Activated naive CD4-positive, alpha-beta T cell treated with anti-CD3 and anti-CD28 coated beads, Interleukin-2, amount 50 U/mL, for 16 hours (primary cell): ENCODE measurements around the gene CYP2U1.

ENCODE experiments used
- DNase-seq: peaks from one replicate; pipeline ENCODE4 v3.0.0-alpha.2; 2020

CYP2U1 gene

DNA sequence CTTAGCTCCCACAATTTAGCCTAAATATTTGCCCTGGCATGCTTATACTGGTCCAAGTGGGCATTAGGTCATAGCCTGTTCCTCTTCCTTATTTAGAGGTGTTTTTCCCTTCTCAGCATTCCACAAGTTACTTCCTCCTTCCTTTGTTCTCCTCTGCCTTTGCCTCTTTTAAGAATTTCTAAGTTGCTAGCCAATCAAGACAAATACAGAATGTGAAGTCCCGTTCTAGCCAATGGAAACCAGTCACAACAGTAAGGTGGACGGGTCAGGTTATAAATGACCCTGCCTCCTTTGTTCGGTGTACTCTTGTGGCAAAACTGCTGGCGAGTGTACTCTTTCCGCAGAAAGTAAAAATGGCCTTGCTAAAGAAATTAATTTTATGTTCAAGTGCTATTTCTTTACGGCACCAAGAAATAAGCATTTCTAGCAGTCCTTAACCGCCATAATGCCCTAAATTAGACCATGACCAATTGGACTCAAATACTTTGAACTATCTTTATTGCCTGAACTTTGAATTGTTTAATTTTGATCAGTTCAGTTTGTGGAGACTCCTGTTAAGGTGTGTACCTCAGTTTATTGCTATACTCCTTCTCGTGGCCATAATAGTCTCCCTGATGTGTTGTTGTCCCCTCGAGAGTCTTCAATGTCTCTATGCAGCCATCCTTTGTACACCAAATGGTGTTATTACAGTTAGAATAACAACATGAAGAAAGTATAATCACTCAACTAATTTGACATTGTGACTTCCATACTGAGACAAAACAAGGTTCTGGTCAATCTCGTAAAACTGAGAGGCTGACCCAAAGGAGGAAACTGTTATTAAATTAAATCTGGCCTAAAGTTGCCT, 56.8 kb downstream of the CYP2U1 start:
- no peak for DNase-seq

- no peak for DNase-seq
Observed at GRCh38 chr4:107988763-107989035, 57.4 kb downstream of the CYP2U1 start.

- DNase-seq: no peak
Observed at GRCh38 chr4:107989162-107989536, 57.8 kb downstream of the CYP2U1 start.

- DNase-seq: peak; percentile 96
Observed at GRCh38 chr4:107989537-107990386, 58.4 kb downstream of the CYP2U1 start, which contains the start of gene HADH. Gene HADH (plus strand): TSS chr4:107989889. CDS start chr4:107989933, 44 bp downstream.

DNA sequence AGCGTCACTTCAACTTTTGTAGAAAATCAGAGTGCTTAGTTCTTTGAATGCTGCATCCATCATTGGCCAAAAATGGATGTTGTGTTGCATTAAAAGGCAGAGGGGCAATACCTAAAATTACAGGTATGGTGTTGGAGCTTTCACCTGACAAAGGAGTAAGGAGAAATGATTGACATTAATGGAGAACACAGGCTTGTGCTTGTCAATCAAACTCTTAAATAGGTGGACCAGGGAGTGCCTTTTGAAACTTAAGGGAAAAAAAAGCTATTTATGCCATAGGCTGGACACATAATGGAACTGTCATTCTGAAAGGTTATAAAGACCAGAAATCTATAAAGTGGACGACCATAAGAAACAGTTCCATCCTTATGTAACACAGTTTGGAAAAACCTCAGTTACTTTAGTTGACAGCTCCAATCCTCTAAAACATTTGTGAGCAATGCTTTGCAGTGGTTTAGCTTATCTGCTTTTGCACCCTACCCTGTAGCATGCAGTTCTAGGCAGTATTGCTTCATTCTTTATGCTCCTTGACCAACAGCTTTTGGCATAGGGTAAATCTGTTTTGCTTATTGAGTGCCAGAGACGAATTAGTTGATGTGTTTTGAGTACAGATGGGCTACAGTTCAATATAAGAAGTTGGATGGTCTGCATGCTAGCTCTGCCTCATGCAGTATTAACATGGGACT, 60.7 kb downstream of the CYP2U1 start:
- DNase-seq: no peak

DNA sequence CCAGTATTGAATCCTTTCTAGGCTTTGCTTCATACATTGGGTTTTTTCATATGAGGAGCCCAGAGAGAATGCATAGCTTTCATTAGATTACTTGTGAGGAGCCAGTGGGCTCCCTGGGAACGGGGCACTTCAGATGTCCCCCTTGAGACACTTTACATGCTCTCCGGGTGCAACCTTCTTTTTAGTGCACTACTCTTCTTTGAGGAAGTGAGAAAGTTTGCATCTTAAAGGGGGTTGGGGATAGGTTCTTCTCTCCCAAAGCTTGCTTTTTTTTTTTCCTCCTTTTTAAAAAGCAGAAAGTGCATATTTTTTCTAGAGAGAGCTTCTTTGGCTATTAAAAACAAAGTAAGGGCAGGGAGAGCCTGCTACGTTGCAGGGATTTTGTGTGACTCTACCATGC, 62.6 kb downstream of the CYP2U1 start:
- DNase-seq: no peak

DNA sequence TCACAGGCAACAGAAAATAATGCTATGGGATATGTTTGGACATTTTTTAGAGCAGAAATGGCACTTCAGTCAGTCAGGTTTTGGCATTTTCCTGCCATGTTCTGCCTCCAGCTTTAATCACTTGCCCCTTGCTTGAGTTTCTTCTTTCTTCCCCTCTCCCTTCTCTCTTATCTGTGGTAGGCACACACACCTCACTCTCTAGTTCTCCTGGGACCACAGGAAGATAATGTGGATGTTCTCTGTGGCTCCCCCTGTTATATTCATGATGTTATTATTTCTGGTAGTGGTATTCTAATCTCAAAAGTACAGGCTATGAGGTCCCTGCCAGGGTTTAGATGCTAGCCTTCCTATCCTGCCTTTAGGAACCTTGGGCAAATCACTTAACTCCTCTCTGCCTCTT, 63.5 kb downstream of the CYP2U1 start:
- DNase-seq: no peak

DNA sequence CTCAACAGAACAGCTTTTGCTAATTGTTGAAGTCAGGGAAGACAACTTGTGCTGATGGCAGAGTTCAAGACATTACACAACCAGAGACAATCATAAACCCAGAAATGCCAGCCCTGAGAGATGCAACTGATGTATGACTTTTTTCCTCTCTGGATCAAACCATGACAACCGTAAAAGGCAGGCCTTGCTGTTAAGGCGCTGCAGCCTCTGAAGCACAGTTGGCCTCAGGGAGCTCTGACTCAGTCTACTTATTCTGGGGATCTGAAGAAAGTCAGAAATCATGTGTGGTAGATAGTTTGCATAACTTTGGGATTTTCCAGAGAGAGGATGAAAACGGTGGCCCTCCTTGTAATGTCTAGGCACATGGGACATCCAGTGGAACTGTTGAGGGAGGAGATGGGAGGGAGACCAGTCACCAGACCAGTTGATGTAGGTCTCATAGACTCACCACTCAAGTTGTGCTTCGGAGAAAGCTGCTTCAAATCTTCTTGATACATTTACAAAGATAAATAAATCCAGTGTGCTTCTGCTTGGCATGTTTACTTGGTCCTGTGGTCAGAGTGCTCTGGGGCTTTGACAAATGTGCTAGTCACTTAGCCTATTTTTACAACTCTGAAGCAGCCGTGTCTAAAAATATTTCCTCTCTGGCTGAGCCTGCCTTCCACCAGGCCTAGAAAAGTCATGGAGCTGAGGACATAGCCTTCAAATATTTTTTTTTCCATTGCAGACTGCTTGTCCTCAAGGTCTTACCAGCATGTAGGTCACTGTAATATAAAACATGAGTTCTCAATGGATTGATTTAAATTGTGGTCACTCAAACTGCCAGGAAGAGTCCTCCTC, 65.8 kb downstream of the CYP2U1 start:
- DNase-seq: no peak

- no peak for DNase-seq
Observed at GRCh38 chr4:107997794-107998193, 66.4 kb downstream of the CYP2U1 start.

- no peak for DNase-seq
Observed at GRCh38 chr4:107999932-108000539, 68.7 kb downstream of the CYP2U1 start.

DNA sequence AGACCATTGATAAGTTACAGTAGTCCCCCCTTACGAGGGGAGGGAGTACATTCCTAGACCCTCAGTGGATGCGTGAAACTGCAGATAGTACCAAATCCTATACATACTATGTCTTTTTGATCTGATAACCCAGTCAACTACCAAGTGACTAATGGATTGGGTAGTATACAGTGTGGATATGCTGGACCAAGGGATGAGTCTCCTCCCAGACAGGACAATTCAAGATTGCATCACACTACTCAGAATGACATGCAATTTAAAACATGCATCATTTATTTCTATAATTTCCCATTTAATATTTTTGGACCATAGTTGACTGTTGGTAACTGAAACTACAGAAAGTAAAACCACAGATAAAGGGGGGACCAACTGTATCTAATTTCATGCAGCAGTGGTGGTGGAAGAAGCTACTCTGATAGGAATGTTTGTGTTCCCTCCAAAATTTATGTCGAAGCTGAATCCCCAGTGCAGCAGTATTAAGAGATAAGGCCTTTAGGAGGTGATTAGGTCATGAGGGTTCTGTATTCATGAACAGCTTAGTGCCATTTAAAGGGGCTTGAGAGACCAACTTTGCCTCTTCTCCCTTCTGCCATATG, 70.3 kb downstream of the CYP2U1 start:
- DNase-seq: no peak
